Activated T-cell treated with anti-CD3 and anti-CD28 coated beads for 48 hours (primary cell): ENCODE results near the gene SCN5A.

Experiments
- DNase-seq: peaks from one replicate; pipeline ENCODE4 v3.0.0-alpha.2; 2020; ENCODE audit warnings: low read depth

Gene SCN5A

GRCh38 chr3:38622336-38622735 lies 27.2 kb downstream of the SCN5A start:
- no peak for DNase-seq

GRCh38 chr3:38620236-38620635 lies 29.3 kb downstream of the SCN5A start:
- DNase-seq: no peak

GRCh38 chr3:38618343-38618742 lies 31.1 kb downstream of the SCN5A start:
- DNase-seq: no peak

- no peak for DNase-seq
Observed at GRCh38 chr3:38617586-38617985, 31.9 kb downstream of the SCN5A start.

GRCh38 chr3:38617137-38617536 lies 32.4 kb downstream of the SCN5A start:
- DNase-seq: no peak

GRCh38 chr3:38616658-38617057 lies 32.8 kb downstream of the SCN5A start:
- no peak for DNase-seq

GRCh38 chr3:38616111-38616510 lies 33.4 kb downstream of the SCN5A start:
- DNase-seq: no peak

GRCh38 chr3:38614651-38615352 lies 34.7 kb downstream of the SCN5A start:
- no peak for DNase-seq

- no peak for DNase-seq
Observed at GRCh38 chr3:38614091-38614490, 35.4 kb downstream of the SCN5A start.

GRCh38 chr3:38613426-38613825 lies 36.1 kb downstream of the SCN5A start:
- no peak for DNase-seq

GRCh38 chr3:38611866-38612265 lies 37.6 kb downstream of the SCN5A start:
- DNase-seq: no peak

- DNase-seq: no peak
Observed at GRCh38 chr3:38610934-38611333, 38.6 kb downstream of the SCN5A start.

- no peak for DNase-seq
Observed at GRCh38 chr3:38610436-38610835, 39.1 kb downstream of the SCN5A start.

GRCh38 chr3:38609386-38610111 lies 39.9 kb downstream of the SCN5A start:
- no peak for DNase-seq

- DNase-seq: no peak
Observed at GRCh38 chr3:38608961-38609360, 40.5 kb downstream of the SCN5A start.

- no peak for DNase-seq
Observed at GRCh38 chr3:38608086-38608775, 41.3 kb downstream of the SCN5A start.

GRCh38 chr3:38606561-38606960 lies 42.9 kb downstream of the SCN5A start:
- DNase-seq: no peak

GRCh38 chr3:38605981-38606380 lies 43.5 kb downstream of the SCN5A start:
- DNase-seq: no peak

GRCh38 chr3:38604246-38604645 lies 45.2 kb downstream of the SCN5A start:
- DNase-seq: no peak

- no peak for DNase-seq
Observed at GRCh38 chr3:38603731-38604131, 45.8 kb downstream of the SCN5A start.

- DNase-seq: no peak
Observed at GRCh38 chr3:38602576-38603250, 46.8 kb downstream of the SCN5A start.

- DNase-seq: no peak
Observed at GRCh38 chr3:38601956-38602550, 47.4 kb downstream of the SCN5A start.
